Vagina (tissue), 2 donors: ENCODE measurements around the gene TBC1D16. TPM values are rescaled to one million over a fixed set of nuclear protein-coding genes. Genes with fewer than 3 reads are reported as not detected.

Source experiments
- DNase-seq, 2 donors: peaks; one replicate each; pipeline ENCODE4 v3.0.0-alpha.2; 2017; ENCODE audit errors: extremely low spot score in 2 of 2
- H3K27ac ChIP-seq: fragments of 200-600 bp; sonication (generic); one replicate; pipeline ENCODE4 v1.5.1; 2019
- H3K27me3 ChIP-seq: fragments of 200-600 bp; sonication (generic); one replicate; pipeline ENCODE4 v1.5.1; 2019
- H3K36me3 ChIP-seq, 2 donors: fragments of 200-600 bp; sonication (generic); one replicate each; pipeline ENCODE4 v1.5.1; 2017 to 2019
- H3K4me1 ChIP-seq: fragments of 200-600 bp; sonication (generic); one replicate; pipeline ENCODE4 v1.5.1; 2019
- H3K4me3 ChIP-seq, 2 donors: fragments of 200-600 bp; sonication (generic); 1 replicate in 1 of 2; 2 replicates in 1 of 2; pipeline ENCODE4 v1.5.1; 2016 to 2019
- H3K9me3 ChIP-seq: fragments of 200-600 bp; sonication (generic); one replicate; pipeline ENCODE4 v1.5.1; 2019
- CTCF ChIP-seq, 3 experiments: fragments of 450-650 bp in 2 of 3; fragments of 200-600 bp in 1 of 3; sonication (generic) in 1 of 3; IDR thresholded peaks; one replicate each; pipeline ENCODE4 v1.5.1; 2017 to 2019; ENCODE audit warnings: antibody characterized with exemption in 3 of 3, mild to moderate bottlenecking in 2 of 3, moderate library complexity in 2 of 3
- POLR2A ChIP-seq, 2 donors: fragments of 450-650 bp; IDR thresholded peaks; one replicate each; pipeline ENCODE4 v1.6.1; 2017; ENCODE audit warnings: antibody characterized with exemption in 2 of 2, mild to moderate bottlenecking in 2 of 2, moderate library complexity in 2 of 2
- POLR2AphosphoS5 ChIP-seq, 2 donors: sonication (generic); formaldehyde crosslinking; IDR thresholded peaks; one replicate each; pipeline ENCODE4 v1.9.0; 2017; ENCODE audit warnings: antibody characterized with exemption in 2 of 2, mild to moderate bottlenecking in 2 of 2, low read depth in 1 of 2; ENCODE audit not compliant: insufficient read depth in 1 of 2
- intact Hi-C: fragments of 100-400 bp; cut with DNase I; formaldehyde crosslinking; loops from one replicate; pipeline ENCODE4 v1.15.1; 2023
- total RNA-seq: library from RNA; depleted of rRNA; stranded (reverse); fragments of >200 nt; gene quantifications from one replicate; pipeline ENCODE4 v1.2.3, GENCODE V29; 2016

Gene TBC1D16
- total RNA-seq, 1 donor from 2014 or later = 18.2 TPM

- Histone ChIP-seq H3K27ac (no peak overlapping the region), H3K4me1 (peaks cover 33% of the 10 kb centered on the region), H3K9me3 (no peaks in the 10 kb centered on the region), H3K36me3 (no peaks in the 10 kb centered on the region), H3K27me3 (no peaks in the 10 kb centered on the region), H3K4me3 (no peak overlapping the region)
- intact Hi-C loops = no loop called here
- DNase-seq = no peak
- TF ChIP-seq CTCF (IDR thresholded peaks at IDR 0.05) = no peak
- no peak for TF ChIP-seq POLR2A (IDR thresholded peaks at IDR 0.05)
- no peak for TF ChIP-seq POLR2AphosphoS5 (IDR thresholded peaks at IDR 0.05; ENCODE audit: insufficient read depth in 1 of 2, low read depth in 1 of 2)
These were observed 98.0 kb downstream of the TBC1D16 start for GRCh38 chr17:79937391-79938335.

GRCh38 chr17:79936641-79937381, 98.9 kb downstream of the TBC1D16 start:
- H3K4me1 ChIP-seq = peaks cover 26% of the 10 kb centered on the region

GRCh38 chr17:79936050-79936449, 99.6 kb downstream of the TBC1D16 start:
- no peak overlapping the region for H3K4me3 ChIP-seq
- H3K36me3 ChIP-seq = no peaks in the 10 kb centered on the region
- DNase-seq = no peak
- TF ChIP-seq POLR2A (IDR thresholded peaks at IDR 0.05) = no peak
- TF ChIP-seq CTCF (IDR thresholded peaks at IDR 0.05) = no peak
- no peak for TF ChIP-seq POLR2AphosphoS5 (IDR thresholded peaks at IDR 0.05; ENCODE audit: insufficient read depth in 1 of 2, low read depth in 1 of 2)
- H3K9me3 ChIP-seq = no peaks in the 10 kb centered on the region
- intact Hi-C loops = no loop called here
- no peaks in the 10 kb centered on the region for H3K27me3 ChIP-seq
- peaks cover 29% of the 10 kb centered on the region for H3K4me1 ChIP-seq
- no peak overlapping the region for H3K27ac ChIP-seq

More at GRCh38 chr17:79936641-79937381, 98.9 kb downstream of the TBC1D16 start:
- H3K4me3 ChIP-seq = no peak overlapping the region
- intact Hi-C loops = no loop called here
- no peaks in the 10 kb centered on the region for H3K36me3 ChIP-seq
- TF ChIP-seq POLR2AphosphoS5 (IDR thresholded peaks at IDR 0.05; ENCODE audit: insufficient read depth in 1 of 2, low read depth in 1 of 2) = no peak
- TF ChIP-seq CTCF (IDR thresholded peaks at IDR 0.05) = no peak
- no peak for TF ChIP-seq POLR2A (IDR thresholded peaks at IDR 0.05)
- no peak overlapping the region for H3K27ac ChIP-seq
- H3K9me3 ChIP-seq = no peaks in the 10 kb centered on the region
- no peak for DNase-seq
- H3K27me3 ChIP-seq = no peaks in the 10 kb centered on the region

GRCh38 chr17:79935197-79935885, 100.3 kb downstream of the TBC1D16 start:
- intact Hi-C loops = no loop called here
- Histone ChIP-seq H3K36me3 (no peaks in the 10 kb centered on the region), H3K27me3 (no peaks in the 10 kb centered on the region), H3K4me3 (no peak overlapping the region), H3K27ac (no peak overlapping the region), H3K4me1 (peaks cover 36% of the 10 kb centered on the region), H3K9me3 (no peaks in the 10 kb centered on the region)
- DNase-seq = no peak
- TF ChIP-seq POLR2A (IDR thresholded peaks at IDR 0.05) = no peak
- no peak for TF ChIP-seq POLR2AphosphoS5 (IDR thresholded peaks at IDR 0.05; ENCODE audit: insufficient read depth in 1 of 2, low read depth in 1 of 2)

GRCh38 chr17:79934653-79934970, 101.1 kb downstream of the TBC1D16 start:
- TF ChIP-seq POLR2A (IDR thresholded peaks at IDR 0.05) (no peak), POLR2AphosphoS5 (IDR thresholded peaks at IDR 0.05; ENCODE audit: insufficient read depth in 1 of 2, low read depth in 1 of 2) (no peak), CTCF (IDR thresholded peaks at IDR 0.05) (no peak)
- Histone ChIP-seq H3K36me3 (no peaks in the 10 kb centered on the region), H3K4me1 (peaks cover 40% of the 10 kb centered on the region), H3K9me3 (no peaks in the 10 kb centered on the region), H3K27ac (no peak overlapping the region), H3K27me3 (no peaks in the 10 kb centered on the region), H3K4me3 (no peak overlapping the region)
- no peak for DNase-seq
- intact Hi-C loops = no loop called here
